HEK293T (cell line): ENCODE results near the gene HKDC1.

ENCODE experiments used
- ARNT ChIP-seq: fragments of 450-650 bp; IDR thresholded peaks from 2 replicates; pipeline ENCODE4 v1.6.1; 2017; ENCODE audit warnings: mild to moderate bottlenecking
- BHLHE40 ChIP-seq: fragments of 450-650 bp; IDR thresholded peaks from 2 replicates; pipeline ENCODE4 v1.6.1; 2016; ENCODE audit warnings: mild to moderate bottlenecking, moderate library complexity, borderline replicate concordance
- ELF4 ChIP-seq: fragments of 450-650 bp; IDR thresholded peaks from 2 replicates; pipeline ENCODE4 v1.6.1; 2017; ENCODE audit warnings: antibody characterized with exemption
- FOXA1 ChIP-seq: fragments of 450-650 bp; IDR thresholded peaks from 2 replicates; pipeline ENCODE4 v1.6.1; 2016; ENCODE audit warnings: mild to moderate bottlenecking
- FOXK2 ChIP-seq: fragments of 450-650 bp; IDR thresholded peaks from 2 replicates; pipeline ENCODE4 v1.6.1; 2016; ENCODE audit warnings: mild to moderate bottlenecking
- FOXM1 ChIP-seq: fragments of 450-650 bp; IDR thresholded peaks from 2 replicates; pipeline ENCODE4 v1.6.1; 2017; ENCODE audit warnings: mild to moderate bottlenecking, borderline replicate concordance
- SP1 ChIP-seq: fragments of 450-650 bp; IDR thresholded peaks from 2 replicates; pipeline ENCODE4 v1.6.1; 2017
- SUZ12 ChIP-seq: fragments of 450-650 bp; IDR thresholded peaks from 2 replicates; pipeline ENCODE4 v1.6.1; 2016; ENCODE audit warnings: mild to moderate bottlenecking
- TARDBP ChIP-seq: fragments of 450-650 bp; IDR thresholded peaks from 2 replicates; pipeline ENCODE4 v1.6.1; 2016
- ZNF384 ChIP-seq: fragments of 450-650 bp; IDR thresholded peaks from 2 replicates; pipeline ENCODE4 v1.6.1; 2016
- TF ChIP-seq, protein P1 (sequence below): fragments of 450-650 bp; IDR thresholded peaks from 2 replicates; pipeline ENCODE4 v1.6.1; 2016

DNA sequence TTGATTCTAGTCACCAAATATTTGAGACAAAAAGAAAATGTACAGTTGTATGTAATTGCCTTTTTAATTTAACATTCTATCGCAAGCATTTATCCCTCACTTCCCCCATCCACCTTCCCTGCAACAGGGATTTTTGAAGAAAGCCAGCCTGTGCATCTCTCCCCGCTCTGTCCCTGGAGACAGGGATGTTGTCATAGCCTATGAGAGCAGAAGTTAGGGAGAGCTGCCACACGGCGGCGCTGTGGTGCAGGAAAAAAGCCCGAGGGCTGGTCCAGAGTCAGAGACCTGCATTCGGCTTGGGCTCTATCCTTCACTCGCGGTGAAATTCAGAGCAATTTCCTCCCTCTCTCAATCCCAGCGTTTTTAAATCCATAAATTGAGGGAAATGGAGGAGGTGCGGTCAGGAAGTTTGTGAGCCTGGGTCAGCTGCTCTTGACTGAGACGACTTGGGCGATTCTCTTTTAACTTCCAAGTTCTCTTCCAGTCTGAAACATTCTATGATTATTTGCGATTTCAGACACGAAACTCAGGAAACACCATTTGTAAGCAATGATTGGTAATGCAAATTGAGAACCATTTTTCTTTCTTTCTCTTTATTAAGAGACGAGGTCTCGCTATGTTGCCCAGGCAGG is 17.5 kb downstream of the HKDC1 start:
- TF ChIP-seq ZNF384 (no peak), TARDBP (no peak), SP1 (no peak), SUZ12 (no peak), ARNT (no peak), FOXA1 (no peak), FOXM1 (no peak), ELF4 (no peak), FOXK2 (no peak), BHLHE40 (no peak)
- TF ChIP-seq, protein P1, sequence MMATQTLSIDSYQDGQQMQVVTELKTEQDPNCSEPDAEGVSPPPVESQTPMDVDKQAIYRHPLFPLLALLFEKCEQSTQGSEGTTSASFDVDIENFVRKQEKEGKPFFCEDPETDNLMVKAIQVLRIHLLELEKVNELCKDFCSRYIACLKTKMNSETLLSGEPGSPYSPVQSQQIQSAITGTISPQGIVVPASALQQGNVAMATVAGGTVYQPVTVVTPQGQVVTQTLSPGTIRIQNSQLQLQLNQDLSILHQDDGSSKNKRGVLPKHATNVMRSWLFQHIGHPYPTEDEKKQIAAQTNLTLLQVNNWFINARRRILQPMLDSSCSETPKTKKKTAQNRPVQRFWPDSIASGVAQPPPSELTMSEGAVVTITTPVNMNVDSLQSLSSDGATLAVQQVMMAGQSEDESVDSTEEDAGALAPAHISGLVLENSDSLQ: no peak
